Measurements from ENCODE around the gene C18orf32.

Gene C18orf32

GRCh38 chr18:49467019-49467563 is 19.9 kb downstream of the C18orf32 start:
- Histone ChIP-seq H2AFZ (ENCODE audit: low read length) (0 out of 2 replicates have a peak overlapping the region, but pooled peaks have one; percentile 11), H3K36me3 (replicated peaks; ENCODE audit: insufficient read depth, low read length) (no peaks in the 10 kb centered on the region), H3K9me2 (replicated peaks; ENCODE audit: insufficient read depth, low read length) (no peaks in the 10 kb centered on the region), H3K27me3 (replicated peaks; ENCODE audit: insufficient read depth, low read length) (no peaks in the 10 kb centered on the region), H3K4me1 (ENCODE audit: low read length) (no peaks in the 10 kb centered on the region), H3K9me3 (replicated peaks; ENCODE audit: insufficient read depth, low read length) (no peaks in the 10 kb centered on the region), H3K4me2 (ENCODE audit: low read depth, low read length) (no peak overlapping the region), H3K9ac (ENCODE audit: low read length) (no peak overlapping the region), H3K27ac (ENCODE audit: low read length) (no peak overlapping the region), H4K20me1 (ENCODE audit: insufficient read depth, low read length) (no peaks in the 10 kb centered on the region), H3K4me3 (ENCODE audit: low read length) (no peak overlapping the region), H3K79me2 (ENCODE audit: low read length) (no peaks in the 10 kb centered on the region), H3F3A (ENCODE audit: insufficient read depth, low read length) (no peaks in the 10 kb centered on the region)
- TF ChIP-seq EZH2phosphoT487 (IDR thresholded peaks at IDR 0.05; ENCODE audit: low read length) = no peak
- TF ChIP-seq CTCF (IDR thresholded peaks at IDR 0.05; ENCODE audit: low read length) = no peak
- no peak for TF ChIP-seq EZH2 (optimal IDR thresholded peaks at IDR 0.05; ENCODE audit: low read depth, low read length)
- no peak for DNase-seq

- H3K9me2 ChIP-seq (replicated peaks; ENCODE audit: insufficient read depth, low read length) = no peaks in the 10 kb centered on the region
- no peak overlapping the region for H3K4me3 ChIP-seq (ENCODE audit: low read length)
- H3K27me3 ChIP-seq (replicated peaks; ENCODE audit: insufficient read depth, low read length) = no peaks in the 10 kb centered on the region
- 0 out of 2 replicates have a peak overlapping the region, but pooled peaks have one; percentile 11 for H2AFZ ChIP-seq (ENCODE audit: low read length)
- H3K27ac ChIP-seq (ENCODE audit: low read length) = no peak overlapping the region
- H3K4me1 ChIP-seq (ENCODE audit: low read length) = 0 out of 2 replicates have a peak, but pooled peaks cover 3% of the 10 kb centered on the region
- H3K36me3 ChIP-seq (replicated peaks; ENCODE audit: insufficient read depth, low read length) = no peaks in the 10 kb centered on the region
- no peak overlapping the region for H3K4me2 ChIP-seq (ENCODE audit: low read depth, low read length)
- no peak for DNase-seq
- peaks cover 5% of the 10 kb centered on the region for H3K79me2 ChIP-seq (ENCODE audit: low read length)
- no peaks in the 10 kb centered on the region for H3F3A ChIP-seq (ENCODE audit: insufficient read depth, low read length)
- no peak overlapping the region for H3K9ac ChIP-seq (ENCODE audit: low read length)
- no peaks in the 10 kb centered on the region for H4K20me1 ChIP-seq (ENCODE audit: insufficient read depth, low read length)
- no peak for TF ChIP-seq CTCF (IDR thresholded peaks at IDR 0.05; ENCODE audit: low read length)
- no peak for TF ChIP-seq EZH2 (optimal IDR thresholded peaks at IDR 0.05; ENCODE audit: low read depth, low read length)
- TF ChIP-seq EZH2phosphoT487 (IDR thresholded peaks at IDR 0.05; ENCODE audit: low read length) = no peak
- H3K9me3 ChIP-seq (replicated peaks; ENCODE audit: insufficient read depth, low read length) = no peaks in the 10 kb centered on the region
These were observed 22.1 kb downstream of the C18orf32 start for GRCh38 chr18:49464718-49465598.

- H2AFZ ChIP-seq (ENCODE audit: low read length) = no peak overlapping the region
These were observed 25.4 kb downstream of the C18orf32 start for GRCh38 chr18:49461602-49461977.

More at GRCh38 chr18:49461602-49461977, 25.4 kb downstream of the C18orf32 start:
- no peaks in the 10 kb centered on the region for H3F3A ChIP-seq (ENCODE audit: insufficient read depth, low read length)
- no peak overlapping the region for H3K27ac ChIP-seq (ENCODE audit: low read length)
- TF ChIP-seq EZH2 (optimal IDR thresholded peaks at IDR 0.05; ENCODE audit: low read depth, low read length) = no peak
- no peak for TF ChIP-seq CTCF (IDR thresholded peaks at IDR 0.05; ENCODE audit: low read length)
- no peak for TF ChIP-seq EZH2phosphoT487 (IDR thresholded peaks at IDR 0.05; ENCODE audit: low read length)
- peaks cover 39% of the 10 kb centered on the region for H3K79me2 ChIP-seq (ENCODE audit: low read length)
- no peaks in the 10 kb centered on the region for H4K20me1 ChIP-seq (ENCODE audit: insufficient read depth, low read length)
- no peaks in the 10 kb centered on the region for H3K36me3 ChIP-seq (replicated peaks; ENCODE audit: insufficient read depth, low read length)
- H3K4me1 ChIP-seq (ENCODE audit: low read length) = peaks cover 16% of the 10 kb centered on the region
- H3K9me2 ChIP-seq (replicated peaks; ENCODE audit: insufficient read depth, low read length) = no peaks in the 10 kb centered on the region
- no peak overlapping the region for H3K9ac ChIP-seq (ENCODE audit: low read length)
- no peak overlapping the region for H3K4me3 ChIP-seq (ENCODE audit: low read length)
- DNase-seq = no peak
- H3K4me2 ChIP-seq (ENCODE audit: low read depth, low read length) = no peak overlapping the region
- H3K9me3 ChIP-seq (replicated peaks; ENCODE audit: insufficient read depth, low read length) = no peaks in the 10 kb centered on the region
- no peaks in the 10 kb centered on the region for H3K27me3 ChIP-seq (replicated peaks; ENCODE audit: insufficient read depth, low read length)

Measured in MM.1S (cell line).